Measurements from ENCODE around the gene PLB1.
A peak's percentile ranks its signal among the peaks of the same experiment; 100 is the strongest.
"Not testable (repeated sequence)": the region's sequence is repeated elsewhere in the genome, so short reads cannot be mapped to it uniquely, and the experiment has no call there.

PLB1 gene

DNA sequence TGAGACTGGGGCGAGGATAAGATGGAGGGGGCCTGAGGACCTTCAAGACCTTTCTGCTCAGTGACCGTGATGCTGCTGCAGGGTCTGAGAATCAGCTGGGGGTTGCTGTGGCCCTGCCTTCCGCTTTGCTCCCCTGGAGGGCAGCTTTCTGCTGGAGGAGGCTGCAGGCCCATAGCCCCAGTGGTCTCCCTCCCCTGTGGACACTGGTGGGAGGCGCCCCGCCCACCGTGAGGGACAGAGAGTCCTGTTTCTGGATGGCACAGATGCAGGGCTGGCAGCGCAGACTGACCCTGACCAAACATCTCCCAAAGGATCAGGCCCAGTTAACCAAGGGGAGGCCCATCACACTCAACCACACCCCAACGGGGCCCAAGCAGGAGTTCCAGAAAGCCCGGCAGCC, 42.8 kb downstream of the PLB1 start:
- DNase-seq = no peak

GRCh38 chr2:28539118-28539541, 43.3 kb downstream of the PLB1 start:
- DNase-seq = no peak

- no peak for DNase-seq
Observed at GRCh38 chr2:28543316-28544035, 47.6 kb downstream of the PLB1 start.

DNA sequence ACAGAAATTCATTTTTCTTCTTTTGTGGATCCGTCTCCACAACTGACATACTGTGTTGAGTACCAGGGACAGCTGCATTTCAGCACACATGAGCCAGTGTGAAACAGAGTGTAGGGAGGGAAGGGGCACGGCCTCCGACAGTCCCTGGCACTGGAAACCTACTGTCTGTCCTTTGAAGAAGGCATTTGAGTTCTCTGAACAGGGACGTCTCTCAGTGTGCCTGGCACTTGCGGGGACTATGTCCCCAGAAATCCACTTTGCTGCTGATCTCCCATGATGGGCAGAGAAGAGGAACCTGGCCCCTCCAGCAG, 48.1 kb downstream of the PLB1 start:
- DNase-seq = no peak

GRCh38 chr2:28544405-28544921, 48.6 kb downstream of the PLB1 start:
- DNase-seq = no peak

DNA sequence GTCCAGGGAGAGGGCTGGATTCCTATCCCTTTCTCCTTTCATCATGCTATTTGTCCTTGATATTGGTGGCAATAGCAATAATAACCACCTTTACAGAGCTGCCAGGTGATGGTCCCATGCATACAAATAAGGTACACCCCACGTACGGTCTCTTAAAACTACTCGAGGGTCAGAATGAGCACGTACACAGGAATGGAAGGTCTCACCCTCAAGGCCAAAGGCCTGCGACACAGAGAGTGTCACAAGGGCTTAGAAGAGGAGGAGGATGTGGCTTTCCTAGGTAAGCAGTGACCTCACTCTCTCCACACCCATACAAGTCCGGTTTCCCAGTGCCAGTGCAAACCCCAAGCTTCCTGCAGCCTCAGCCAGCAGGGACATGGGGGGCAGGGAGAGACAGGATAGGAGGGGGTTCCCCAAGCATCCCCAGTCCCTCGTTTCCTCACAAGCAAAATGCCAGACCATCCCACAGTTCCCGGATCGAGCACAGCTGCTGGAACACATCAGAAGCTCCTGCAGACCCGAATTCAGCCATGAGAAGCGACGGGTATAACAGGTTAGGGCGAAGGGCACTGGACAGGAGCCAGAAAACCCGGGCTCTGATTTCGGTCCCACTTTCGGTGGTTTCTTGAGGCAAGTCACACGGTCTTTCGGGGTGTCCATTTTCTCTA, 49.2 kb downstream of the PLB1 start:
- peak; percentile 62 for DNase-seq

DNA sequence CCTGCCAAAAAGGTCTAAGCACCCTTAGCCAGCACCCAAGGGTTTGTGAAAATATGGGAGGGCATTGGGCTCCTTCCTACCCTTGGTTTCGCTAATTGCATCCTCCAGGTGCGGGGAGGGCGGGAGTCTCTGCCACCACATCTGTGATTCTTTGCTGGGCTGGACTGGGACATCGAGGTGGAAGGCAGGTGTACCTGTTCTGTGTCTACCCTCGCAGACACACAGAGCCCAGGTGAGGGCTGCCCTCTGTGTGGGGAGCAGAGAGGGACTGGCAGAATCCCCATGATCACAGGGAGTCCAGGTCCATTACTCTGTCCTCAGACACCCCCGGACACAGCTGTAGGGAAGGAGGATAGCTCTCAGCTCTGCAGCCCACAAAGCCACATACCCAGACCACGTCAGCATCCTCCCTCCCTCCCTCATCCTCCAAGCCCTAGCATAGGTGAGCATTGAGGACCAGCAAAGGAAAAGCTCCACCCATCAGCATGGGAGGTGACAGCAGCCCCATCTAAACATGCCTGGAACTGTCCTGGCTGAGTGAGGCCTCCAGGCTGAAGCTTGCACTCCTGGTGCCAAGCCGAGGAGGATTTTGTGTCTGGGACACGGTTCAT, 49.8 kb downstream of the PLB1 start:
- DNase-seq = no peak

DNA sequence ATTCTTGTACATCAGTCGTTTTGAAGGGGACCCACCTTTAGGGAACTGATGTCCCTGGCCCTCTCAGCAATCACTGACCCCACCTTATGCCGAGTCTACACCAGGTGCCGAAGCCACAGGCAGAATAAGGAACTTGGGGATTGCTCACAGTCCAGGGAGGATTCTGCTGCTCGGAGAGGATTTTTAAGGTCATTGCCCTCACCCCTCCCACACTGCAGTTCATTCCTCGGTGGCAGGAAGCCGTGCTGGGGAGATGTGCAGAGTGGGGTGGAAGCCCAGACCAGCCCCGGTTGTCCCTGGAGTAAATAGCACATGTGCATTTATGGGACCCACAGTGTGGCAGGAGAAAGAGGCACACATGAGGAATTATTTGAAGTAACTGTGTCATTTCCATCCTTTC, 50.4 kb downstream of the PLB1 start:
- DNase-seq = no peak

DNA sequence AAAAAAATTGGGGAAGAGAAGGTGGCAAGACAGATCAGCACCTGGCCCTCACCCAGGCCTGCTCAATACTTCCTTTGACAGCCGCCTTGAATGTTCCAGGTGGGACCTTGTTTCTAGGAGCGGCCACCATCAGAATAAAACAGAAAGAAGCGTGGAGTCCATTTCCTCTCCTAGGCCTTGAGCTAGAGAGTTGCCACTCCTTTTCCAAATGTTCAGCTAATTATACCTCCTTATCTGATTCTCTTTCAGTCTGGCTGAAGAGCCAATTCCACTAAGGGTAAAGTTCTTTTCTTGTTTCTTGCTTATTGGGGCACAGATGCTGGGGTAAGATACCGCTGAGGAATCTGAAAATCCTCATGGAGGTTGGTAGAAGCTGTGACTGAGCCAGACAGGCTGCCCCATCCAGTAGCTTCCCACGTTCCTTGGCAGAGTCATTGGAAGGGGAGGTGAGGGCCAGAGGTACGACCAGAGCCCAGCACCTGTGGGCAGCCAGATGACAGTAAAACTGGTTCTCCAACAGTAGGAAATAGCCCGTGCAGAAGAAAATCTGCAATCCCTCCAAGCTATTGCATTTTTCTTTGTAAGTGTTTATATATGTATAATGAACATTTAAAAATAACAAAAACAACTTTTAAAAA, 51.5 kb downstream of the PLB1 start:
- DNase-seq = no peak

DNA sequence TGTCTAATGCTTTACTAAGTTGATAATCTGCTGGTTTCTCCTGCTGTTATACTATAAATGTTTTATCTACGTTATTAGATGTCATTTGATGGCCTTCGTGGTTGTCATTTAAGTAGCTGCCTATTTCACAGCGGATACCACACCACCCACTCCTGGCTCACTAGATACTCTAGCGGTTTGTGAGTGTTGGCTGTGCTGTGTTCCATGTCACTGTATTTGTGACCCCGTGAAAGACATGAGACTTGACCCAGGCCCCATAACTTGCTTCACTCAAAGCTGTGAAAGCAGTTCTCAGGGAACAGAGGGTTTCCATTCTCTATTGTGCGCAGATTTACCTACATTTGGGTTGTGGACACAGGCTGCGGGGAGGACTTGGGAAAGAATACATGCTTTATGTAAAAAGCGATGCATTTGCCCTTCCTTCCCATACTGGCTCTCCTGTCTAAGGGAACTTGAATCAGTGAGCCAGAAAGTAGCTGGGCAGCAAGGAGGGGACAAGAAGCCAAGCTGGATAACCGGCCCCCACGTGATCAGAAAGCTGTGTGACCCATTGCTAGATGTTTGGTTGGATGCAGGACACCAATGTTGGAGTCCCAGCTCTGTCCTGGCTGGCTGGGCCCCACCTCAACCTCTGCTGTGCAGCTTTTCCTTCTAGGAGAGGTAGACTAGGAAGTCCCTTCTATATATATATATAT, 52.2 kb downstream of the PLB1 start:
- DNase-seq = no peak

DNA sequence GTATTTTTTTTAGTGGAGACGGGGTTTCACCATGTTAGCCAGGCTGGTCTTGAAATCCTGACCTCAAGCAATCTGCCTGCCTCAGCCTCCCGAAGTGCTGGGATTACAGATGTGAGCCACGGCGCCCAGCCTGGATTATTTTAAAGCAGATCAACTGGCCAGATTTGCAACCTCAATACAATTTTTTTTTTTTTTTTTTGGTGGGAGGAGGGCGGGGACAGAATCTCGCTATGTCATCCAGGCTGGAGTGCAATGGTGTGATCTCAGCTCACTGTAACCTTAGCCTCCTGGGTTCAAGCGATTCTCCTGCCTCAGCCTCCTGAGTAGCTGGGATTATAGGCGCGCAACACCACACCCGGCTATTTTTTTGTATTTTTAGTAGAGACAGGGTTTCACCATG, 54.5 kb downstream of the PLB1 start:
- not testable (repeated sequence) for DNase-seq

DNA sequence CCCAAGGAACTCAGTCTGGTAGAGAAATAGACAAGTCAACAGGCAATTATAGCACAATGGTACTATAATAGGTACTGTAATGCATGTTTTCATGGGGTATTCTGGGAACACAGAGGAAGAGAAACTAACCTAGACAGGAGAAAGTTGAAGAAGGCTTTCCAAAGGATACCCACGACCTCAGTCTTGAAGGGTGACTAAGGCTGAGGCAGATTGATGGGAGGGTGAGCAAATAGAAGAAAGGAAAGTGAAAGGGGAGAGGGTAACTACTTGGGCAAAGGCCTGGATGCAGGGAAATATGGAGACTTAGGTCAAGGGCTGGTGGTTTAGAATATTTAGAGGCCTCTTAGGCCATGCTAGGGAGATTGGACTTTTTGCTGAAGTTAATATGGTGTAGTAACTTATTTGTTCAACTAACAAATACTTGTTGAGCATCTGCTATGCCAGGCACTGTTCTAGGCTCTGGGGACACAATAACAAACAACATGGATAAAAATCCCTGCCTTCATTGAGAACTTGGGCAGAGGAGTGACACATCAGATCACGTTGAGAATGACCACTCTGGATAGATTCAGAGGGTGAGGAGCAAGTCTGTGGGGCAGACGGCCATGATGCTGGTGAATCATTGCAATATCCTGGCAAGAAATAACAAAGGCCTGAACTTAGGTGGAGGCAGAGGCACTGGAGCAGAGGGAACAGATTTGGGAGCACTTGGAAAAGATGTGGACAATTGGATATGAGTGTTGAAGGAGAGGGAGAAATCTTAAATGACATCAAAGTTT, 56.4 kb downstream of the PLB1 start:
- DNase-seq = no peak

GRCh38 chr2:28556303-28556702, 60.4 kb downstream of the PLB1 start:
- no peak for DNase-seq

DNA sequence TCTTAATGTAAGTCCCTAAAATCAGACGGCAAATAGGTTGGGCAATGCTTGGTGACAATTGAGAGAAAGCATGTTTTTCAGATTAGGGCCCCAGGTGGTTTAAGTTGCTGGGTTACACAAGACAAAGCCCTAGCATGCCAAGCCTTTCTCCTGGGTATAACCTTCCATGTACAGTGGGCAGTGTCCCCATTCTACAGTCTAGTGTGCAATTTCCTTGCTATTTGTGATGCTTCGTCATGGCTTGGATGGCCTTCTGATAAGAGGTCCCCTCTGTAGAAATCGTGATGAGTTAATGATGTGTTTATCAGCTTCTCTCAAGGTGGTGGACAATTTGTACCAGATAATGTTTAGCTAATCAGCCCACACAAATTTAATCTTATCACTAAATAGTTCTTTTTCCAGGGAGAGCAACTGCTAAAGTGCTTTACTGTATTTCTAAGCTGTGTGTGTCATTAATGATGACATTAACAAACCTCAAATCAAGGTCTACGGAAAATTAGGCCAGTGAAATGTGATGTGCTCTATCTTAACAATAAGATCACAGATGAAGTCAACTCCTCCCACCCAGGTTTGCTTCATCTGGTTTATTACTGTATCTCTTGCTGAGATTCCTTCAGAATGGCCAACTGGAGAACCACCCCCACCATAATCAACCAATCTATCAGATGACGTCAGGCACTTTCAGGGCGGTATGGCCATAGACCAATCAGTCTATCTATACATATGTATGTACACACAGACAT, 61.7 kb downstream of the PLB1 start:
- DNase-seq = no peak

DNA sequence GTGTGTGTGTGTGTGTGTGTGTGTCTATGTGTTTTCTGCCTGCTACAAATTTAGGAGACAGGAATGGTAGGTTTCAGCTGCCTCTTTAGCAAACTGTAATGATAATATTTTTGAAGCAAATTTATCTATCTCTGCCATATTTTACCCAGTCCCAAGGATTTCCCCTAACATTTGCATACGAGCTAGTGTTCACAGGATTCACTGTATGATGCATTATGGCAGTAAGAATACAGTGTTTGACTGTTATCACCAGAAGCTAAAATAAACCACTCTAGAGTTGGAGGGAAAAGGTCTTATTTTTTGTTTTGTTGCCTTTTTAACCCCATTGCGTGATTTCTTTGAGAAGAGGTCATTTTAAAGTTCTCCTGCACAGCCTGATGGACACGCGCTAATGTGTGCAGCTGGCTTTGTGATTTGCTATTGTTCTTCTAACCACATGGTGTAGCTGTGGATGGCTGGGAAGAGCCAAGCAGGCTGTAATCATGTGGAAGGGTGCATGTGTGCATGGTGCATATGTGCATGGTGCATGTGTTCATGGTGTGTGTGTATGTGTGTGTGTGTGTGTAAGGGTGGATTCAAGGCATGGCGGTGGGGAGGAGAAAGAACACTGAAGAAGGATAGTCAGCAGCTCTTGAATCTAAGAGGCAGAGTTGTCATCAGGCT, 62.4 kb downstream of the PLB1 start:
- no peak for DNase-seq

- no peak for DNase-seq
Observed at GRCh38 chr2:28558918-28559317, 63.1 kb downstream of the PLB1 start.

DNA sequence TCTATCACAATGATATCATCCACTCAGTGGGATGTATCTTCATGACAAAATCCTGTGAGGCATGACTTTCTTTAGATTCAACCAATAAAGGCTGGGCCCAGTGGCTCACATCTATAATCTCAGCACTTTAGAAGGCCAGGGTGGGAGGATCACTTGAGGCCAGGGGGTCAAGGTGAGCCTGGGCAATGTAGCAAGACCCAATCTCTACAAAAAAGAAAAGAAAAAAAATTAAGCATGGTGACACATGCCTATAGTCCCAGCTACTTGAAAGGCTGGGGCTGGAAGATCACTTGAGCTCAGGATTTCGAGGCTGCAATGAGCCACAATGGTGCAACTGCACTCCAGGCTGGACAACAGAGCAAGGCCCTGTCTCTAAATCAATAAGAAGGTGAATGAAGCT, 68.0 kb downstream of the PLB1 start:
- no peak for DNase-seq

DNA sequence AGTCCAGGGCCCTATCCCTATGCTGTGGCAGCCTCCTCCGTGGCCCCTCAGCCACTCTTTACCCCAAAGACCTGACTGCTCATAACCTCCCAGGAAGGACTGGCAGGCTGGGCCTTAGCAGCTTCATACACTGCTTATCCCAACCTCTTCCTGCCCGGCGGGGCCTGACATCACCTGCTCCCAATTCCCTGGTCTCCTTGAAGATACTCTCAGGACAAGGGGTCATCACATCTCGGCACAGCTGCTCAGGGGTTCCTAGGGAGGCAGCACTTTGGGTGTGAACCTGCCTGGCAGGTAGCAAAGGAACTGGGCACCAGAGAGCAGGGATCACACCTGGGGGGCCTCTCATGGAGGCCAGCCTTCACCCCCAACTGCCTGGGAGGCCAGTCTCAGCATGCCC, 68.5 kb downstream of the PLB1 start:
- DNase-seq = no peak

DNA sequence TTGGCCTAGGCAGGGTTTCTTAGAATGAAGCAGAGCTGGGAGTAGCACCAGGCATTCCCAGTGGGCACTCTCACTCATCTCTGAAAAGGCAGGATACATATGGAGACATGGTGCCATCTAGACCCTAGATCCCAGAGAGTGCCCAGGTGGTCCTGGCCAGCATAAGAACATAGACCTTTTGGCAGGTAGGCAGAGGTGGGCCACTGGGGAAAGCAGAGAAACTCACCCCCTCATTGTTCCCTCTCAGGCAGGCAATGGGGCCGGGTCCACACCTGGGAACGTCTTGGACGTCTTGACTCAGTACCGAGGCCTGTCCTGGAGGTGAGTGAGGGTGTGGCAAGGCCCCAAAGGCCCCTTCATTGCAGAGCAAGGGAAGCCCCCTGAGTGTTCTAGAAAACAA, 69.2 kb downstream of the PLB1 start:
- no peak for DNase-seq

- no peak for DNase-seq
Observed at GRCh38 chr2:28565720-28566295, 69.9 kb downstream of the PLB1 start.

Data from activated CD8-positive, alpha-beta memory T cell treated with anti-CD3 and anti-CD28 coated beads for 24 hours (primary cell).